H9 (cell line): Measurements from ENCODE around the gene TMPRSS9. TPM values are rescaled to one million over a fixed set of nuclear protein-coding genes. Genes with fewer than 3 reads are reported as not detected.
"Not testable (repeated sequence)": the region's sequence is repeated elsewhere in the genome, so short reads cannot be mapped to it uniquely, and the experiment has no call there.

Source experiments
- DNase-seq: peaks from one replicate; pipeline ENCODE4 v3.0.0-alpha.2; 2017
- H2AFZ ChIP-seq: one replicate; pipeline ENCODE4 v1.6.1; 2013; ENCODE audit warnings: mild to moderate bottlenecking, low read length, control low read depth, moderate library complexity
- H2AK5ac ChIP-seq: 2 replicates; pipeline ENCODE4 v1.6.1; 2013; ENCODE audit warnings: low read length, control low read depth, mixed read lengths; ENCODE audit not compliant: insufficient read length
- H2BK120ac ChIP-seq: one replicate; pipeline ENCODE4 v1.6.1; 2013; ENCODE audit warnings: low read depth, mild to moderate bottlenecking, low read length, control low read depth, inconsistent platforms; ENCODE audit not compliant: poor library complexity, severe bottlenecking
- H2BK12ac ChIP-seq: 2 replicates; pipeline ENCODE4 v1.6.1; 2013; ENCODE audit warnings: low read length, control low read depth, mixed read lengths, low read depth; ENCODE audit not compliant: insufficient read length
- H2BK15ac ChIP-seq: 2 replicates; pipeline ENCODE4 v1.6.1; 2013; ENCODE audit warnings: low read depth, low read length, control low read depth
- H2BK20ac ChIP-seq: one replicate; pipeline ENCODE4 v1.6.1; 2013; ENCODE audit warnings: low read depth, mild to moderate bottlenecking, low read length, control low read depth, inconsistent platforms; ENCODE audit not compliant: poor library complexity, severe bottlenecking
- H2BK5ac ChIP-seq: 2 replicates; pipeline ENCODE4 v1.6.1; 2013; ENCODE audit warnings: low read length, control low read depth, mixed read lengths; ENCODE audit not compliant: insufficient read length
- H3K14ac ChIP-seq: 2 replicates; pipeline ENCODE4 v1.6.1; 2013; ENCODE audit warnings: low read length, control low read depth; ENCODE audit not compliant: insufficient read depth
- H3K18ac ChIP-seq: 2 replicates; pipeline ENCODE4 v1.6.1; 2013; ENCODE audit warnings: low read depth, mild to moderate bottlenecking, mixed read lengths, low read length, control low read depth; ENCODE audit not compliant: insufficient read length
- H3K23ac ChIP-seq: 2 replicates; pipeline ENCODE4 v1.6.1; 2013; ENCODE audit warnings: low read length, control low read depth, mixed read lengths, low read depth; ENCODE audit not compliant: insufficient read length
- H3K23me2 ChIP-seq: 2 replicates; pipeline ENCODE4 v1.6.1; 2013; ENCODE audit warnings: low read depth, mild to moderate bottlenecking, mixed read lengths, low read length, control low read depth; ENCODE audit not compliant: insufficient read length, poor library complexity, severe bottlenecking
- H3K27ac ChIP-seq: 2 replicates; pipeline ENCODE4 v1.5.1; 2013; ENCODE audit warnings: low read length, control low read depth, mixed read lengths, low read depth; ENCODE audit not compliant: insufficient read length
- H3K27me3 ChIP-seq: 2 replicates; pipeline ENCODE4 v1.6.1; 2013; ENCODE audit warnings: low read length, control low read depth, inconsistent platforms; ENCODE audit not compliant: insufficient read depth
- H3K4ac ChIP-seq: 2 replicates; pipeline ENCODE4 v1.6.1; 2013; ENCODE audit warnings: low read depth, mild to moderate bottlenecking, control low read depth, inconsistent platforms, low read length, moderate library complexity
- H3K4me1 ChIP-seq: 2 replicates; pipeline ENCODE4 v1.6.1; 2013; ENCODE audit warnings: low read length, control low read depth, inconsistent platforms; ENCODE audit not compliant: insufficient read depth
- H3K4me2 ChIP-seq: 2 replicates; pipeline ENCODE4 v1.6.1; 2013; ENCODE audit warnings: low read length, control low read depth, mixed read lengths; ENCODE audit not compliant: insufficient read length, insufficient read depth
- H3K56ac ChIP-seq: 2 replicates; pipeline ENCODE4 v1.6.1; 2013; ENCODE audit warnings: low read depth, mild to moderate bottlenecking, mixed read lengths, low read length, control low read depth; ENCODE audit not compliant: insufficient read length
- H3K79me1 ChIP-seq: 2 replicates; pipeline ENCODE4 v1.6.1; 2013; ENCODE audit warnings: low read depth, mild to moderate bottlenecking, moderate library complexity, low read length, control low read depth, inconsistent platforms; ENCODE audit not compliant: insufficient read depth, poor library complexity, severe bottlenecking
- H3K79me2 ChIP-seq: 2 replicates; pipeline ENCODE4 v1.6.1; 2013; ENCODE audit warnings: low read length, control low read depth, inconsistent platforms; ENCODE audit not compliant: insufficient read depth
- H3K9ac ChIP-seq: 2 replicates; pipeline ENCODE4 v1.6.1; 2013; ENCODE audit warnings: low read length, control low read depth, mixed read lengths; ENCODE audit not compliant: insufficient read length; ENCODE audit errors: extremely low read depth
- H3K9me3 ChIP-seq: one replicate; pipeline ENCODE4 v1.6.1; 2013; ENCODE audit warnings: low read depth, low read length, inconsistent platforms; ENCODE audit not compliant: control insufficient read depth
- H3T11ph ChIP-seq: one replicate; pipeline ENCODE4 v1.6.1; 2013; ENCODE audit warnings: mild to moderate bottlenecking, low read length, control low read depth, inconsistent platforms
- H4K20me1 ChIP-seq: one replicate; pipeline ENCODE4 v1.6.1; 2013; ENCODE audit not compliant: control insufficient read depth, insufficient read length, insufficient read depth
- H4K5ac ChIP-seq: 2 replicates; pipeline ENCODE4 v1.6.1; 2013; ENCODE audit warnings: low read depth, mild to moderate bottlenecking, mixed read lengths, low read length, control low read depth; ENCODE audit not compliant: insufficient read length
- H4K8ac ChIP-seq: replicated peaks from 2 replicates; pipeline ENCODE4 v1.6.1; 2013; ENCODE audit warnings: low read length, control low read depth, mixed read lengths, low read depth; ENCODE audit not compliant: insufficient read length
- H4K91ac ChIP-seq: 2 replicates; pipeline ENCODE4 v1.6.1; 2013; ENCODE audit warnings: low read depth, mild to moderate bottlenecking, moderate library complexity, mixed read lengths, low read length, control low read depth; ENCODE audit not compliant: insufficient read length
- H3K27ac Mint-ChIP-seq, 3 experiments: 2 replicates in 2 of 3; 3 replicates in 1 of 3; pipeline ENCODE4 v1.8.0; 2020 to 2021; ENCODE audit warnings: mixed read lengths in 3 of 3, mild to moderate bottlenecking in 1 of 3, moderate library complexity in 1 of 3
- H3K27me3 Mint-ChIP-seq: 2 replicates; pipeline ENCODE4 v1.8.0; 2021; ENCODE audit warnings: low read depth, mild to moderate bottlenecking, moderate library complexity, mixed read lengths
- H3K36me3 Mint-ChIP-seq, 3 experiments: 2 replicates in 2 of 3; 3 replicates in 1 of 3; pipeline ENCODE4 v1.8.0; 2020 to 2021; ENCODE audit warnings: low read depth in 3 of 3, mixed read lengths in 3 of 3; ENCODE audit not compliant: insufficient read depth in 1 of 3
- H3K4me1 Mint-ChIP-seq, 2 experiments: 2 replicates each; pipeline ENCODE4 v1.8.0; 2020; ENCODE audit warnings: mixed read lengths in 2 of 2
- H3K4me3 Mint-ChIP-seq, 2 experiments: 2 replicates in 1 of 2; 3 replicates in 1 of 2; pipeline ENCODE4 v1.8.0; 2020 to 2021; ENCODE audit warnings: mild to moderate bottlenecking in 2 of 2, mixed read lengths in 2 of 2, moderate library complexity in 1 of 2
- H3K9me3 Mint-ChIP-seq, 2 experiments: 2 replicates in 1 of 2; 3 replicates in 1 of 2; pipeline ENCODE4 v1.8.0; 2020; ENCODE audit warnings: mild to moderate bottlenecking in 2 of 2, mixed read lengths in 2 of 2, moderate library complexity in 1 of 2
- WGBS: extraction: QIAGEN DNeasy Blood & Tissue Kit; methylation state at CpG from one replicate; pipeline ENCODE4 v1.1.7; 2013; ENCODE audit warnings: missing lambda C conversion rate, low lambda C conversion rate, mixed read lengths; ENCODE audit not compliant: insufficient read length; ENCODE audit errors: extremely low coverage; 5-methylcytosine and 5-hydroxymethylcytosine counted together
- total RNA-seq: library from RNA; stranded (reverse); gene quantifications from 2 replicates; pipeline ENCODE4 v1.2.1, GENCODE V29; 2021
- TF ChIP-seq, protein P1 (sequence below): fragments of 200-600 bp; sonication (generic); conservative IDR thresholded peaks from 3 replicates; pipeline ENCODE4 v1.8.0; 2021; ENCODE audit warnings: antibody characterized with exemption, mild to moderate bottlenecking

TMPRSS9 gene
- total RNA-seq, 1 experiment from 2014 or later = 0.24 TPM

DNA sequence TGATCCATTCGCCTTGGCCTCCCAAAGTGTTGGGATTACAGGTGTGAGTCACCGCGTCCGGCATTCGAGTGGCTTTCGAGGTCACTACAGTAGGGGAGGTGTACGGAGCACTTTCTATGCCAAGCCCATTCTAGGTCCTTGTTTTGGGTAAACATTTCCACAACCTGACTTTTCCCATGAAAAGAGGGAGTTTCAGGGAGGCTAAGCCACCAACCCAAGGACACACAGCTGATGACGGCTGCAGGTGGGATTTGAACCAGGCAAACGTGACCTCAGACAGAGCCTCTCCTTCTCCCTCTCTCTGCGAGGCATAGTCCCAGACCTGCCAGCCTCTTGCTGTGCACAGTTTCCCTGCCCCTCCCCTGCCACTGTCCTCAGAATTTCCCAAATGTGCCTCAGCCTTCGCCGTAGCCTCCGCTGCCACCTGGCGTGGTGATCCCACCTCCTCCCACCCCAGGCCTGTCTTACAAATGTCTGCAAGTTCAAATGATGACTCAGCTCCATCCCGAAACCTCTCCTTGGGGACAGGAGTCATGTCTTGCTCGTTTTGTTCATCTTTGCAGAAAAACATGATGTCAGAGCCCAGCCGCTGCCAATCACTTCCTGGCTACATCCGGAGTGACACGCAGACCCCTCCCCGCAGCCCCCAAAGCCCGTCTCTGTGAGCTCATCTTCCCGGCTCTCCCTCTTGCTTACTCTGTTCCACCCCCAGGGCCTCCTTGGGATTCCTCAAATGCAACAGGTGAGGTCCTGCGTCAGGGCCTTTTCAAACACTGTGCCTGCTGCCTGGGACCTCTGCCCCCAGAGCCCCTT is 109.2 kb downstream of the TMPRSS9 start:
- H2BK12ac ChIP-seq = no peak overlapping the region
- TF ChIP-seq, protein P1, sequence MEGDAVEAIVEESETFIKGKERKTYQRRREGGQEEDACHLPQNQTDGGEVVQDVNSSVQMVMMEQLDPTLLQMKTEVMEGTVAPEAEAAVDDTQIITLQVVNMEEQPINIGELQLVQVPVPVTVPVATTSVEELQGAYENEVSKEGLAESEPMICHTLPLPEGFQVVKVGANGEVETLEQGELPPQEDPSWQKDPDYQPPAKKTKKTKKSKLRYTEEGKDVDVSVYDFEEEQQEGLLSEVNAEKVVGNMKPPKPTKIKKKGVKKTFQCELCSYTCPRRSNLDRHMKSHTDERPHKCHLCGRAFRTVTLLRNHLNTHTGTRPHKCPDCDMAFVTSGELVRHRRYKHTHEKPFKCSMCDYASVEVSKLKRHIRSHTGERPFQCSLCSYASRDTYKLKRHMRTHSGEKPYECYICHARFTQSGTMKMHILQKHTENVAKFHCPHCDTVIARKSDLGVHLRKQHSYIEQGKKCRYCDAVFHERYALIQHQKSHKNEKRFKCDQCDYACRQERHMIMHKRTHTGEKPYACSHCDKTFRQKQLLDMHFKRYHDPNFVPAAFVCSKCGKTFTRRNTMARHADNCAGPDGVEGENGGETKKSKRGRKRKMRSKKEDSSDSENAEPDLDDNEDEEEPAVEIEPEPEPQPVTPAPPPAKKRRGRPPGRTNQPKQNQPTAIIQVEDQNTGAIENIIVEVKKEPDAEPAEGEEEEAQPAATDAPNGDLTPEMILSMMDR = no peak
- no peak overlapping the region for H2BK20ac ChIP-seq
- no peaks in the 10 kb centered on the region for H3K9me3 ChIP-seq
- no peaks in the 10 kb centered on the region for H3K79me1 ChIP-seq
- no peak overlapping the region for H4K5ac ChIP-seq
- no peaks in the 10 kb centered on the region for H3K9me3 Mint-ChIP-seq
- no peak overlapping the region for H3K4ac ChIP-seq
- DNase-seq = peak; percentile 83
- H3K23ac ChIP-seq = no peak overlapping the region
- no peak overlapping the region for H2AFZ ChIP-seq
- H2AK5ac ChIP-seq = no peak overlapping the region
- no peak overlapping the region for H4K91ac ChIP-seq
- H4K20me1 ChIP-seq = no peaks in the 10 kb centered on the region
- H3K56ac ChIP-seq = no peak overlapping the region
- H2BK120ac ChIP-seq = no peak overlapping the region
- H3K4me1 ChIP-seq = no peaks in the 10 kb centered on the region; the same call in 1 of the 2 replicates
- H3T11ph ChIP-seq = no peak overlapping the region
- no peaks in the 10 kb centered on the region for H3K27me3 ChIP-seq
- H4K8ac ChIP-seq = no peak overlapping the region
- H3K9ac ChIP-seq = no peak overlapping the region
- peaks cover 7% of the 10 kb centered on the region for H3K27me3 Mint-ChIP-seq
- H3K36me3 Mint-ChIP-seq = no peaks in the 10 kb centered on the region
- H3K27ac ChIP-seq = no peak overlapping the region
- peak overlapping the region; percentile 49 to 80 (median 74); a peak in 5 of 7 replicates for H3K27ac Mint-ChIP-seq
- H3K14ac ChIP-seq = peak overlapping the region; percentile 72
- WGBS = no CpG with 5 or more reads among the region's 23 CpGs
- no peak overlapping the region for H2BK15ac ChIP-seq
- H3K4me1 Mint-ChIP-seq = peaks cover 10 to 13% of the 10 kb centered on the region in 2 experiments
- H3K4me2 ChIP-seq = no peak overlapping the region
- H3K4me3 Mint-ChIP-seq = no peak overlapping the region; a peak in 1 of 5 replicates
- no peaks in the 10 kb centered on the region for H3K79me2 ChIP-seq
- H3K18ac ChIP-seq = peak overlapping the region; percentile 55
- no peaks in the 10 kb centered on the region for H3K23me2 ChIP-seq
- no peak overlapping the region for H2BK5ac ChIP-seq

DNA sequence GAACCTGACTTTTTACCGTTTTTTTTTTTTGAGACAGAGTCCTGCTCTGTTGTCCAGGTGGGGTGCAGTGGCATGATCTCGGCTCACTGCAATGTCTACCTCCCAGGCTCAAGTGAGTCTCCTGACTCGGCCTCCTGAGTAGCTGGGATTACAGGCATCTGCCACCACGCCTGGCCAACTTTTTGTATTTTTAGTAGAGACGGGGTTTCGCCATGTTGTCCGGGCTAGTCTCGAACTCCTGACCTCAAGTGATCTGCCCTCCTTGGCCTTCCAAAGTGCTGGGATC is 109.8 kb downstream of the TMPRSS9 start:
- not testable (repeated sequence) for H3K9ac ChIP-seq, H3K23me2 ChIP-seq, H3K27ac Mint-ChIP-seq, H4K20me1 ChIP-seq, H3K27me3 ChIP-seq, H2BK15ac ChIP-seq, DNase-seq, H2AFZ ChIP-seq, H3K9me3 Mint-ChIP-seq, H3K9me3 ChIP-seq, H3K79me1 ChIP-seq, H3K4me1 ChIP-seq, H3K56ac ChIP-seq, H4K8ac ChIP-seq, H3K4me2 ChIP-seq, H3K4ac ChIP-seq, H3K27me3 Mint-ChIP-seq, H3K4me3 Mint-ChIP-seq, H3K36me3 Mint-ChIP-seq, H3K23ac ChIP-seq, H2AK5ac ChIP-seq, H2BK5ac ChIP-seq, H2BK12ac ChIP-seq, H4K91ac ChIP-seq, H3K79me2 ChIP-seq, H3T11ph ChIP-seq, H3K18ac ChIP-seq, H2BK20ac ChIP-seq, H2BK120ac ChIP-seq, H3K27ac ChIP-seq, H4K5ac ChIP-seq
- H3K14ac ChIP-seq = peak overlapping the region; percentile 55; the same call in 1 of the 2 replicates
- WGBS = no CpG with 5 or more reads among the region's 8 CpGs
- peaks cover 10 to 13% of the 10 kb centered on the region in 2 experiments for H3K4me1 Mint-ChIP-seq
